GM21737 (cell line): ENCODE data around the gene FGD6.
A peak's percentile ranks its signal among the peaks of the same experiment; 100 is the strongest.
"Not testable (repeated sequence)": the region's sequence is repeated elsewhere in the genome, so short reads cannot be mapped to it uniquely, and the experiment has no call there.

Experiments used
- ATAC-seq: cut with Tn5 transposase; IDR thresholded peaks from one replicate; pipeline ENCODE4 v1.9.1; 2021; ENCODE audit warnings: mild to moderate bottlenecking, moderate library complexity; ENCODE audit not compliant: unreplicated experiment

The FGD6 gene

GRCh38 chr12:95235621-95236020, 18.4 kb upstream of the FGD6 start:
- ATAC-seq, result not testable (repeated sequence)

DNA sequence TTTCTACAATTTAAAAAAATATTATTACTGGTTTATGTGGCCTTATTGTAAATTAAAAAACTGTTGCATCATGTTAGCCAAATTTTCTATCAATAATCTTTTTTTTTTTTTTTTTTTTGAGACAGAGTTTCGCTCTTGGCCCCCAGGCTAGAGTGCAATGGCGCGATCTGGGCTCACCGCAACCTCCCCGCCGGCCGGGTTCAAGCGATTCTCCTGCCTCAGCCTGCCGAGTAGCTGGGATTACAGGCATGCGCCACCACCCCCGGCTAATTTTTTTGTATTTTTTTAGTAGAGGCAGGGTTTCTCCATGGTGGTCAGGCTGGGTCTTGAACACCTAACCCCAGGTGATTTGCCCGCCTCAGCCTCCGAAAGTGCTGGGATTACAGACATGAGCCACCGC, 16.9 kb upstream of the FGD6 start:
- not testable (repeated sequence) for ATAC-seq

DNA sequence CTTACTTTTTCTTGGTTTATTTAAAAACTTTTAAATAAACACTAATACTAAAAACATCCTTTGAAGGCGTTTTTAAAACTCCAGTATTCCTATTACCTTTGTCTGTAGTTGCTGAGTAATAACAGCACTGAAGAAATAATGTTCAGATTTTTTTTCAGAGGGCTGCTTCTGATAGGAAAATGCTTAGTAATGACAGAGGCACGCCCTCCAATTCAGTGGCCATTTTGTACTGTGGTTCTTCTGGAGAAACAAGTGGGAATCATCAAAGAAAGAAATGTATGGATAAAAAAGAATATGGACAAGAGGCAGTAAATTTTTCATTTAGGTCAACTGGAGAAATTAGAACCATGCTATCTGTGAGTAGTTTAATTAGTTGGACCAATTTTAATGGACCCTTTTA, 13.9 kb upstream of the FGD6 start:
- ATAC-seq, result no peak

DNA sequence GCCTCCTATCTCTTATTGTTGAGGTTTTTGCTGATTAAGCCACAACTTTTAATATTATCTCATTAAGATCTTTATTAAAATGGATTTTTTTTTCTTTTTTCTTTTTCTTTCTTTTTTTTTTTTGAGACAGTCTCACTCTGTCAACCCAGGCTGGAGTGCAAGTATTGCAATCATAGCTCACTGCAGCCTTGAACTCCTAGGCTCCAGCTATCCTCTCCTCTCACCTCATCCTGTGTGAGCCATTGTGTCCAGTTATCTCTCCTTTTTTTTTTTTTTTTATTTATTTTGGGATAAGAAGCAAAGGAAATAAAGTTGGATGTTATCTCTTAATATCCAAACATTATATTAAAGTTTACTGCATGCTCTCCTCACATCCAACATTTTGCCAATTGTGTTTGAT, 13.0 kb upstream of the FGD6 start:
- ATAC-seq, result no peak

- ATAC-seq, result no peak
Observed at GRCh38 chr12:95229636-95230035, 12.4 kb upstream of the FGD6 start.

DNA sequence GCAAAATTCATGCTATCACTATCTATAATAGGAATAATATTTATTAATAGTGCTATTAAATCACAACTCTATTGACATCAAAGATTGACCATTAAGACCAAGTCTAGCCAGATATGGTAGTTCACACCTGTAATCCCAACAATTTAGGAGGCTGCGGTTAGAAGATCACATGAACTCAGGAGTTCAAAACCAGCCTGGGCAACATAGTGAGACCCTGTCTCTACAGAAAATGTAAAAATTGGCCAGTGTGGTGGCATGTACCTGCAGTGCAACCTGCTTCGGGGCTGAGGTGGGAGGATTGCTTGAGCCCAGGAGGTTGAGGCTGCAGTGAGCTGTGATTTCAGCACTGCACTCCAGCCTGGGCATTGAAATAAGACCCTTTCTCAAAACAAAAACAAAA, 11.3 kb upstream of the FGD6 start:
- no peak for ATAC-seq

GRCh38 chr12:95227818-95228356, 10.6 kb upstream of the FGD6 start:
- no peak for ATAC-seq

GRCh38 chr12:95225645-95226212, 8.5 kb upstream of the FGD6 start:
- ATAC-seq, result no peak

DNA sequence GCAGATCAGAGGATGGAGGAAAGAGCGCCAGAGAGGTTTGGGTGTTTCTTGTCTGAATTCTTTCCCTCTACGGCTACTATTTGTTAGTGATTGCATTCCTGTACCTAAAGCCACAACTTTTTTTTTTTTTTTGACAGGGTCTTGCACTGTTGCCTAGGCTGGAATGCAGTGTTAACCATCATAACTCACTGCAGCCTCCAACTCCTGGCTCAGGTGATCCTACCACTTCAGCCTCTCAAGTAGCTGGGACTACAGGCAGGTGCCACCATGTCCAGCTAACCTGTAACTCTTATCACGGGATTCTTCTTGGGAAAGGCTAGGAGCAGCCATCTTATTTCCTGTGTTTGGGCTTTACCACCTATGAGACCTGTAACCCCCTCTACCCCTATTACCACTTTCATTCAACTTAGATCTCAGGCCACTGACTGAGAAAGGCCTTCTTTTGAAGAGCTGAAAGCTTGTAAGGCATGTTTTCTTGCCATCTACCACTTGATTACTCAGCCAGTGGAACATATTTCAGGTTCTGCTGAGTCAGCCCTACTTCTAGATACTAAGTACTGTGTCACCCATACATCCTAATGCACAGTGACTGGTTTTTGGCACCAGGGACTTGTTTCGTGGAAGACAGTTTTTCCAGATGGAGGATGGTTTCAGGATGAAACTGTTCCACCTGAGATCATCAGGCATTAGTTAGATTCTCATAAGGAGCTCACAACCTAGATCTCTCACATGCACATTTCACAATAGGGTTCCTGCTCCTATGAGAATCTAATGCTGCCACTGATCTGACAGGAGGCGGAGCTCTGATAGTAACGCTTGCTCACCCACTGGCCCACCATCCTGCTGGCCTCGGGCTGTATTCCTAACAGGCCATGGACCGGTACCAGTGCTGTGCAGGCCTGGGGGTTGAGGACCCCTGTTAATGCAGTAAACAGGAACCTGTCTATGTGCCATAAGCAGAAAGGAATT, 7.2 kb upstream of the FGD6 start:
- ATAC-seq, result no peak

- no peak for ATAC-seq
Observed at GRCh38 chr12:95220726-95221125, 3.5 kb upstream of the FGD6 start.

DNA sequence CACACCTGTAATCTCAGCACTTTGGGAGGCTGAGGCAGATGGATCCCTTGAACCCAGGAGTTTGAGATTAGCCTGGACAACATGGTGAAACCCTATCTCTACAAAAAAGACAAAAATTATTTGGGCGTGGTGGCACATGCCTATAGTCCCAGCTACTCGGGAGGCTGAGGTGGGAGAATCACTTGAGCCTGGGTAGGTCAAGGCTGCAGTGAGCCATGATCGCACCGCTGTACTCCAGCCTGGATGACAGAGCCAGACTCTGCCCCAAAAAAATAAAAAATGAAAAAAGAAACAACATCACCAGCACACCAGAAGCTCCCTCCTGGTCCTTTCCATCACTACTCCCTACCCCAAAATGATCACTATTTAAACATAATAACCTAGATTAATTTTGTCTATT, 2.9 kb upstream of the FGD6 start:
- ATAC-seq, result no peak

GRCh38 chr12:95218150-95219133, 1.2 kb upstream of the FGD6 start:
- ATAC-seq, result peak; percentile 1

DNA sequence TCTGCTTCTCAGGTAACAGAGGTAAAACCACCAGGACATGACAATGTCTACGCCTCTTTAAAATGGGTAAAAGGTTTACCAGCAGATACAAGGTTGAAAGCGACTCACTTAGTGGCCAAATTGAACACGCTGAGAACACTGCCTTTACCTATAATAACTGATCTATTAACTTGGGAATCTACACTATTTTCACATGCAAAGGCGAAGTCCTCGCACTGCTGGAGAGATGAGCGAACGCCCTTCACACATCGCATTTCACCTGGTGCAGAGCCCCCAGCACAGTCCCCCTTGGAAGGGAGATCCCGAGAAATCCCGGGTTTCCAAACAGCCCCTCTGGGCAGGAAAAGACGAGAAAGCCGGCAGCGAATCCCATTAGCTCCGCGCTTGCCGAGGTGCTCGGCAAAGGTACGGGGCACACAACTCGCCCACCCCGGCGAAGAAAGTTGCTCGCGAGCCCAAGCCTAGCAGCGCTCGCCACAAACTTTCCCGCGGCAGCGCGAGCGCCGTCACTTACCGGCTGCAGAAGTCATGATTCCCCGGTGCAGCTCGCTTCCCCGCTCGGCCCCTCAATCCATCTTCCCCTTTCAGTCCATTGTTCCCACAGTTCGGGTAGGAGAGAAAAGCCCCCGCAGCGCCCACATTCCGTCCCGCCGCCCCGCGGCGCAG, 423 bp downstream of the FGD6 start:
- ATAC-seq, result peak; percentile 25

DNA sequence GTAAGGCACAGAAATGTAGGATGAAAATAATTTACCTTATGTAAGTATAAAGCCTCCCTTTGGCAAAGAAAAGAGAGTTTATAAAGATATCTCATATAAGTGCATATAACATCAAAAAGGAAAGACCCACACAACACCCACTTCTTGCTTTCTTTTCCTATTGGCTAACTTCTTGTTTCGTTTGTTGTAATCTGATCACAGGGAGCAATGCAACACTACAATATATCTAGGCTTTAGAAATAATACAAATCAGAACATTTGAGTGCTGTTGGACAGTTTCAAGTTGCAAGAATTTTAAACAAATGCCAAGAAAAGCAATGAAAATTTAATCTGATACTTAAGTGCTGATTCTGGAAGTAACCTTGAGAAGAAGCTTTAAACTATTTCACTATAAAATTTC, 1.3 kb downstream of the FGD6 start:
- ATAC-seq, result no peak

- no peak for ATAC-seq
Observed at GRCh38 chr12:95214466-95214865, 2.8 kb downstream of the FGD6 start.

DNA sequence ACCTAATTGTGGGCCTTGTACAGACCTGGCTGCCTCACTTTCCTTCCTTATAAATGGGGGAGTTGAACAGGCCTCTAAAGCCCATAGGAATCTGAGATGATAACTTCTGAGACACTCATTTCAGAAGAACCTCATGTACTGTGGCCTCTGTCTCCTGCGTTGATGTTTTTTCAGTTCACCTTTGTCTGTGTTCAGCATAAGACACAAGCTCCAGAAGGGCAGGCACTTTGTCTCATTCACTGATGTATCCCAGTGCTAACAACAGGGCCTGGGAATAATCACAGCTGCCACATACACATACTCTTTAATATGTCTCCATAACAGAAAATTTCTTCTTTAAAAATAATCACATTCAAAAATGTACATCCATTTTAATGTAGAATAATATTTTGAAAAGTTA, 3.3 kb downstream of the FGD6 start:
- no peak for ATAC-seq

- no peak for ATAC-seq
Observed at GRCh38 chr12:95213119-95213518, 4.1 kb downstream of the FGD6 start.

DNA sequence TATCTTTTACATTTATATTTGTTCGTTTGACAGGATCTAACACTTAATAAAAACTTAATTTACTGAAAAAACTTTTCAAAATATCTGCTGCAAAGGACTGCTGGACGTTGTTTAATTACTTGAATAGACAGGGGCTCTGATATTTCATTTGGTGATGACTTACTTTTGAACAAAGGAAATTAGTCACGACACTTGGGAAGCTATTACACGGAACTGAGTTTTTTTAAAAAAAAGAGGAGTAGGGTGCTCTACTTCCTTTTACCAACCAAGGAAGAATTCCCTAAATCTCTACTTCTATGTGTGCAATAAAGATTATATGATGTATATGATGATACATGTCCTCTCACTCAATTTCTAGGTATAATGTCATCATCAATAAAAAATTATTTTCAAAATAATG, 4.7 kb downstream of the FGD6 start:
- no peak for ATAC-seq

DNA sequence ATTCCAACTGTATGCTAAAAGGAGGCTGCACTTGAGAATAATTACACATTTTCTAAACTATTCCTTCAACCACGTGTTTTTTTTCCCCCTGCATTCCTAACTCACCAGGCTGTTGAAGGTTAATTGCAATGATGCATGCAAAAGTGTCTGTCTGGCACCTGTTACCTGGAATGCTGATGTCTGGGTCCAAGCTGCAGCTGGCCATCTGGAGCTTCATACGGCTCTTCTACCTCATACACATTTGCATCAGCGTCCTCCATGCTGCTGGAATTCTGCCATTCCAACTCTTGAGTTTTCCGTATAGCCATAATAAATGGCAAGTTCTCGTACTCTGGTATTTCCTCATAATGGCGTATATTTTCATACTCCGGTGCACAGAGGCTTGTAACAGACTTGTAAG, 8.6 kb downstream of the FGD6 start:
- ATAC-seq, result no peak

GRCh38 chr12:95207407-95207806, 9.9 kb downstream of the FGD6 start:
- no peak for ATAC-seq
